ENCODE results near the gene TF.

TF gene

DNA sequence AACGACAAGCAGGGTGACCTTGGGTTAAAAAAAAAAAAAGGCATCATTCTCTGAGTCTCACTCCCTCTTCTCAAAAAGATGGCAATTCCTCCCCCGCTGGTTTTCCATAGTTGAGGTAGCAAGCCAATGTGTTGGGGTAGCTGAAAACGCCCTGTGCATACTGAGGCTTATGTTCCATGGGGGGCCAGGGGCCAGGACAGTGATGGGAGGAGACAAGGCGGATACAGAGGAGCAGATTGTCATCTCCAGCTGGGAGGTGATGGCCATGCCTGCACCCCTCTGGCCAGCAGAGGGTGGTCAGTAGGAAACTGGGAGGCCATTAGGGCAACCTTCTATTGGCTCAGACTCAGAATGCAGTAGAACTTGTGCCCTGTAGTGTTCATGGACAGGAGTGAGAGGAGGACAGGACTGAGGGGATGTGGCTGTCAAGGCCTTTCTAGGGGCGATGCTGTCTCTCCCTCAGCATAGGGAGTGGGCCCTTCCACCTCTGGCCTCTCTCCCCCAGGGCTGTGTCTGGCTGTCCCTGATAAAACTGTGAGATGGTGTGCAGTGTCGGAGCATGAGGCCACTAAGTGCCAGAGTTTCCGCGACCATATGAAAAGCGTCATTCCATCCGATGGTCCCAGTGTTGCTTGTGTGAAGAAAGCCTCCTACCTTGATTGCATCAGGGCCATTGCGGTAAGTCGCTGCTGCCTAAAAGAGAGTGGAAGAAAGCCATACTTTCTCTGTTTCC lies 1.9 kb downstream of the TF start:
- no peak for DNase-seq (ENCODE audit: low spot score)

DNA sequence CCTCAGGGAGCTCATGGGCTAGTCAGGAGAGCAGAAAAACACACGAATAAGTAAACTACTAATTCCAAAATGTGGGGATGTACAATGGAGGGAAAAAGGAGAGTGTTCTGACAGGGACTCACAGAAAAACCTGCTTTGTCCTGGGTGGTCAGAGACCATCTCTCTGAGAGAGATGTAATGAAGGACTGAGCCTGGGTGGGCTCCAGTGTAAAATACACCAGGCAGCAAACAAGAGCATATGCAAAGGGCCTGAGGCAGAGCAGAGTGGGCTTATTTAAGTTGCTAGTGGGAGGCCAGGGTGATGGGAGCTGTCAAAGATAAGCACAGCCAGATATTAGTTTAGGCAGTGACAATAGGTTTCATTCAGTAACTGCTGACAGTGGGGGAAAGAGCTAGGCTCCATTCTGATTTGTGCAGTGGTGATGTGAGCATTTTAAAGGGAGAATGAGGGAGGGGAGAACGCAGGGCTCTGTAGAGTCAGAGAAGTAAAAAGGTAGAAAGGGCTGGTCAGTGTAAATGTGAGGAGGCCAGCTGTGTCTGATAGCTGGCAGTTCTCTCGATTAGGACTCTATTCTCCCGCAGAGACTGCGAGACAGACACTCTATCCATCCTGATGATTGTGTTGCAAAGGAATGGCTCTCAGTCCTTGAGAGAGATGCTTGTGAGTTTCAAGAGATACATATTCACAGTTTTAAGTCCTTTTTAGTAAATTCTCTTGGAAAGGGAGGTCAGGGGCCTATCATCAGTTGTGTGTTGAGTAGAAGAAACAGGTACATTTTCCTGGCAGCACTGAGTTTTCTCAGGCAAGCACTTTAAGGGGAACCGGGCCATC lies 3.5 kb downstream of the TF start:
- DNase-seq (ENCODE audit: low spot score), result no peak

DNA sequence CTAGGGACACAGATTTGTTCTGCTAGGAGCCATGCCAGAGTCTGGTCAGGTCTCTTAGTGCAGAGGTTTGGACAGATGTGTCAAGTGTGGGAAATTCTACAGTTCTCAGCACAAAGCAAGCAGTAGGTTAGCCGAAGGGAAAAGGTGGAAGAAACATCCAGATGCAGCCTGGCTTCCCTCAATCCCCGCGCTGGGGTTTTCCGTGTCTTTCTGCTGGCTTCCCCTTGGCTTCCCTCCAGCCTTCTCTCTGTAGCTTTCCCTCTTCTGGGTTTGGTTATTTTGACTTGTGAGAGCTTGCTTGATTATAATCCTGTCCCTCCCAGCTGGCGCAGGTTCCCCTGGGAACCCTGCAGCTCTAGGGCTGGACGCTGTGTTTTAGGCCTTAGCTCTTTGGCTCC lies 4.1 kb downstream of the TF start:
- DNase-seq (ENCODE audit: low spot score), result no peak

DNA sequence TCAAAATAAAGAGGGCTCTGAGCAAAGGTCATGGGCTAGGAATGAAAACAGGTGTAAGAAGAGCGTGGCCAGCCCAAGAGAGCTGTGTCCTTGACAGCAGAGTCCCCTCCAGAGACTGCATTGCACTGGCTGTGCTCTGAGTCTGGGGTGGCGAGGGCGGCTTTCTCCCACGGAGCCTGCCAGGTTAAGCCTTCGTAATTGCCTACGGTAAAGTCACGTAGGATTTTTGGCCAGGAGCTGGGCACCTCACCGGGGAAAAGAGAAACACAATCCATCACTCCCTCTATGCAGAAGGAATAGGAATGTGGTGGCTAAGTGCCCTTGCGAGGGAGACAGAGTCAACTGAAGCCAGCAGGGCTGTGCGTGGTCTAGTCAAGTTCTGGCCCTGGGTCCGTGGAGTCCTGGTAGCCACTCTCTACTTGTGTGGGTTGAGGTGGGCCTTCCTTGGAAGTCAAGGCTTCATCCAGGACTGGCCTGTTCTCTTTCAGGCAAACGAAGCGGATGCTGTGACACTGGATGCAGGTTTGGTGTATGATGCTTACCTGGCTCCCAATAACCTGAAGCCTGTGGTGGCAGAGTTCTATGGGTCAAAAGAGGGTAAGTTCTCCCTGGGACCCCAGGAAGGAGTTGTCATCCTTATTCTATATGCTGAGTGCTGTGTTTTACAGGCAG lies 7.0 kb downstream of the TF start:
- DNase-seq (ENCODE audit: low spot score), result no peak

- no peak for DNase-seq (ENCODE audit: low spot score)
Observed at GRCh38 chr3:133753779-133754164, 7.6 kb downstream of the TF start.

DNA sequence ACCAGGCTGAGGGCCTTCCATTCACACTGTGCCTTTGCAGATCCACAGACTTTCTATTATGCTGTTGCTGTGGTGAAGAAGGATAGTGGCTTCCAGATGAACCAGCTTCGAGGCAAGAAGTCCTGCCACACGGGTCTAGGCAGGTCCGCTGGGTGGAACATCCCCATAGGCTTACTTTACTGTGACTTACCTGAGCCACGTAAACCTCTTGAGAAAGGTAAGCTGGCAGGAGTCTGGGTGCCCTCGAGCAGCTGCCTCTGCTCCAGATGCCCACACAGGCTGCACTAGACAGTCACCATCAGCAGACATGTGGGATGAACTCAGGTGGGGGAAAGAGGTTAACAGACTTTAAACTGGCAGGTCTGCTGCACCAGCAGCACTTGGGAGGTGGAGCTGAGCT lies 8.3 kb downstream of the TF start:
- DNase-seq (ENCODE audit: low spot score), result no peak

- DNase-seq (ENCODE audit: low spot score), result no peak
Observed at GRCh38 chr3:133754973-133755828, 9.0 kb downstream of the TF start.

DNA sequence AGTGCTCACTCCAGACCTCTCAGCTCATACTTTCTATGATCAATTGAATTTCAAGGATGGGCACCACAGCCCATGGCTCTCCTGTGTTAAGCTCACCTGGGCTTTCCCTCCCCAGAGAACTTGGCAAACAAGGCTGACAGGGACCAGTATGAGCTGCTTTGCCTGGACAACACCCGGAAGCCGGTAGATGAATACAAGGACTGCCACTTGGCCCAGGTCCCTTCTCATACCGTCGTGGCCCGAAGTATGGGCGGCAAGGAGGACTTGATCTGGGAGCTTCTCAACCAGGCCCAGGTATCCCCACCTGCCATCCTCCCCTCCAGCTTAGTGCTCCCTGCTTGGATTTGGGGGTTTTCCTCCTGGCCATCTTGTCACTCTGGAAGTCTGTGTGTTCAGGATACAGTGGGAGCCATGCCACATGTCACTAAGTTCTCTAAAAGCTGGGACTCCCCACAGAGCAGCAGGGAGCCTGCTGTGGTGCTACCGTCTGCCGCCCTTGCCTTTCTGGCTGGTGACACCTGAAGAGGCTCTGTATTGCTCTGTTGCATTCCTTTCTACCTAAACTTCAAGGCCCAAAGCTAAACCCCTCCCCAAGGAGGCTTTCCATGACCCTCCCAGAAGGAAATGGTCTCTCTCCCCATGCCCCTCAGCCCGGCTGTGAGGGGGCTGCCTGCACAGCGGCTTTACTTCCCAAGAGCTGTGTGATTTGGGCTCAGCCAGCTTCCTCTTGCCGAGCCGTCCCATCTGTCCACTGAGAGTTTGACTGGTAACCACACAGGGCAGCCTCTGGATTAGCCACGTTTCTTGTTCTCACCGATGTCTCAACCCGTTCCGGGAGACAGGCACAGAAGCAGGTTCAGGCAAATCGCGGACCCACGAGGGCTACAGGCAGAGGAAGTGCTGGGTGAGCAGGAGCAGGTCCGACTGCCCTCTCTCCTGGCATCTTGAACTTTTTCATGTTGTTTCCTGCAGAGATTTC lies 10.8 kb downstream of the TF start:
- DNase-seq (ENCODE audit: low spot score), result no peak

DNA sequence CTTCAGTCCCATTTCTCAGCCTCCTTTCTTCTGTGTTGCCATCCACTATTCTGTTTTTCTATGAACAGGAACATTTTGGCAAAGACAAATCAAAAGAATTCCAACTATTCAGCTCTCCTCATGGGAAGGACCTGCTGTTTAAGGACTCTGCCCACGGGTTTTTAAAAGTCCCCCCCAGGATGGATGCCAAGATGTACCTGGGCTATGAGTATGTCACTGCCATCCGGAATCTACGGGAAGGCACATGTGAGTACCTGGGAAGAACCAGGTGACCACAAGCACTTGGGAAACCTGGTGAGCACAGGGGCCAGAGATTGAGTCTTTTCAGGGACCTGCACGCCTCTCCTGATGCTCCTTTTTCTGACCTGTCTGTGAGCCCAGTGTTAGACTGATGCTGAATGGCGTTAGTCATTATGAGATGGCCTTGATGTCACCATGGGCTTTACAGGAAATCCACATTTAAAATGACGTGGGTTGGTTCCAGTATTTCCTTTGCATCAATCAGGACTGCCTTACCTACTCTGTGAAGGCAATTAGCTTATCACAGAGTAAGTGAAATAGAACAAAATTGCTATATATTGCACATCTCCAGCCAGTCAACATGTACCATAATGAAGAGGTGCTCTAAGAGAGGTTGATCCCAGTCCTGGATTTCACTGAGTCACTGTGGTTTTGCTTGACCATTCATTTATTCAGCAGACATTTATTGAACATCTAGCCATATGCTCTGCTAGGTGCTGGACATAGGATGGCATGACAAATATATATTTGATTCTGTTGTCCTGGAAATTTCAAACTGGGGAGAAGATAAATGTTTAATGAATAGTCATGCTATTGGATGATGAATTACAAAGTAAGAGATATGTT lies 11.7 kb downstream of the TF start:
- DNase-seq (ENCODE audit: low spot score), result no peak

DNA sequence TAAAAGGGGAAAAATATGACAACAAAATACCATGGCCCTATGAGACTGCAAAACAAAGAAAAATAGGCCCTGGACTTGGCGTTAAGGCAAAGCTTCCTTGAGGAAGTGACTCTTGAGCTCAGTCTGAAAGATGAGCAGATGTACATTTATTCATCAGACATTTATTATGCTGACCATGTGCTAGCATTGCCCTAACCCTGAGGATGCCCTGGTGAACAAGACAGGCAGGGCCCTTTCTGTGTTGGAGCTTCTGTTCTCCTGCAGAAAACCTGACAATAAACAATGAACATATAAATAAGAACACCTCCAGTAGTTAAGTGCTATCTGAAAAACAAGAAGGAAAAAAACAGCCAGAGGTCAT lies 12.4 kb downstream of the TF start:
- DNase-seq (ENCODE audit: low spot score), result no peak

DNA sequence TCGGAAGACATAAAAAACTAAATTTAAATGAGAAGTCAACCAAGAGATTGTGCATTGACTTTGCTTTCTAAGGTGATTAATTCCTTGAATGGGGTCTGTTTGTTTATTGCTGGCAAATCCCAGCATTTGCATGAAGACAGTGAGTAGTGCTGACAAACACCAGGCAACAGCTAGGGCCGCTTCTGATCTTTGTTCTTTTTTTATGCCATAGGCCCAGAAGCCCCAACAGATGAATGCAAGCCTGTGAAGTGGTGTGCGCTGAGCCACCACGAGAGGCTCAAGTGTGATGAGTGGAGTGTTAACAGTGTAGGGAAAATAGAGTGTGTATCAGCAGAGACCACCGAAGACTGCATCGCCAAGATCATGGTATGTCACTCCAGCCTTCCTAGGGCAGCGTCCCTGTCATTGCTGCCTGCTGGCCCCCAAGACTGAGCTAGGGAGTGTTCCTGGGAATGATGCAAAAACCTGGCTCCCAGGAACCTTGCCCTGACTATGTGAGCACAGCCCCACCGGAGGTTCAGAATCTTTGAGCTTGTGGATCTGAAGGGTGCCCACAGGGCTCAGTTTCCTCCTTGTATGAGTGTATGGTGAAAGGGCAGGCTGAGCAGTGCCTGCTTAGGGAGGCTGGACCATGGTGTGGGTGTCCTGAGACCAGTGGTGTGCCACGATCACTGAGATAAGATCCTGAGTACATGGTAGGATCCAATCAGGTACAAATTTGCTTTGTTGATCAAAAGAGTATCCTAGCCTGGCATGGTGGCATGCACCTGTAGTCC lies 13.0 kb downstream of the TF start:
- DNase-seq (ENCODE audit: low spot score), result no peak

DNA sequence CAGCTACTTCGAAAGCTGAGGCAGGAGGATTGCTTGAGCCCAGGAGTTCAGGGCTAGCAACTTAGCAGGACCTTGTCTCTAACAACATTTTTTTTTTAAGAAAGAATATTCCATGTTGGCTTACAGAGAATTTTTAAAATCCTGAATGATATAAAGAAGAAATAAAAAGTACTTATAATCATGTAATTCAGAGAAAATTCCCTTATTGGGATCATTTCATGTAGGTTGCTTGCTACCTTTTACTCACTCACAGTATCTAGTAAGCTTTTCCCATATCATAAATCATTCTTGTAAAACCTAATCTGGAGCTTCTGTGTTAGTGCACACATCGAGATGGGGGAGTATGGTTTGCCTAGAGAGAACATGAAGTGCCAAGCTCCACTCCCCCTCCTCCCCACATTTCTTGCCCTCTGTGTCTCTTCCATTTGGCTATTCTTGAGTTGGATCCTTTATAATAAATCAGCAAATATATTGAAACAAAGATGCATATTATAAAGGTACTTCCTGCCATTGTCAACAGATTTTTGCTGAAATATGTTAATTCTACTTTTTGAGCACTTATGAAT lies 13.6 kb downstream of the TF start:
- no peak for DNase-seq (ENCODE audit: low spot score)

DNA sequence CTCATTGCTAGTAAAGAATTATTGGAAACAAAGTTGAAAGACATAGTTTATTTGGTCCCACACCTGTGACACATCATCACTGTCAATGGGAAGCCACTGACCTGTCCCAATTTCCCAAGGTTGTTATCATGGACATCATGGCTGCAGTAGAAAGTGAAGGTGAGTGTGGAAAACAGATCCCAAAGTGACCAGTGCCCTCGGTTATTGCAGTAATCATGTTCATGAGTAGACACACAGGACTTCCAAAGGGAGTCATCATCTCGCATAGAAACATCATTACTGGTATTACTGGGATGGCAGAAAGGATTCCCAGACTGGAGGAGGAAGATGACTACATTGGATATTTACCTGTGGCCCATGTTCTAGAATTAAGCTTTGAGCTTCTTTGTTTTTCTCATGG lies 14.7 kb downstream of the TF start:
- no peak for DNase-seq (ENCODE audit: low spot score)

GRCh38 chr3:133761605-133762484 lies 15.7 kb downstream of the TF start:
- DNase-seq (ENCODE audit: low spot score), result no peak

GRCh38 chr3:133762539-133762938 lies 16.3 kb downstream of the TF start:
- no peak for DNase-seq (ENCODE audit: low spot score)

GRCh38 chr3:133763797-133764683 lies 17.8 kb downstream of the TF start:
- no peak for DNase-seq (ENCODE audit: low spot score)

DNA sequence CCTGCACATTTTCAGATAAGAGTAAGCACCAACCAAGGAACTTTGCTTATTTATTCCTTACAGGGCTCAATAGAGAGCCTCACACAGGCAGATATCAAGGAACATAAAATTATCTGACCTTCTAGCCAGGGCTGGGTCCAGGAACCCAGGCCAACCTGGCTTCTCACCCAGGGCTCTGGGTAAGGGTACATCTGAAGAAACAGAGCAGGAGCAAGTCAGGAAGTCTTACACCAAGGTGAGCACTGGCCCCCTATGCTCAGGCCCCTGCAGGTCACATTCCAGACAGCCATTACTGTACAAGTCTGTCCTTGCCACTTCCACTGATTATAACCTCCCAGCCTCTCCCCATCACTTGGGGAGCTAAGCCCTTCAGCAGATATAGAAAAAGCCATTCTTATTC lies 19.1 kb downstream of the TF start:
- no peak for DNase-seq (ENCODE audit: low spot score)
